ENCODE results near the gene IQCE.

DNA sequence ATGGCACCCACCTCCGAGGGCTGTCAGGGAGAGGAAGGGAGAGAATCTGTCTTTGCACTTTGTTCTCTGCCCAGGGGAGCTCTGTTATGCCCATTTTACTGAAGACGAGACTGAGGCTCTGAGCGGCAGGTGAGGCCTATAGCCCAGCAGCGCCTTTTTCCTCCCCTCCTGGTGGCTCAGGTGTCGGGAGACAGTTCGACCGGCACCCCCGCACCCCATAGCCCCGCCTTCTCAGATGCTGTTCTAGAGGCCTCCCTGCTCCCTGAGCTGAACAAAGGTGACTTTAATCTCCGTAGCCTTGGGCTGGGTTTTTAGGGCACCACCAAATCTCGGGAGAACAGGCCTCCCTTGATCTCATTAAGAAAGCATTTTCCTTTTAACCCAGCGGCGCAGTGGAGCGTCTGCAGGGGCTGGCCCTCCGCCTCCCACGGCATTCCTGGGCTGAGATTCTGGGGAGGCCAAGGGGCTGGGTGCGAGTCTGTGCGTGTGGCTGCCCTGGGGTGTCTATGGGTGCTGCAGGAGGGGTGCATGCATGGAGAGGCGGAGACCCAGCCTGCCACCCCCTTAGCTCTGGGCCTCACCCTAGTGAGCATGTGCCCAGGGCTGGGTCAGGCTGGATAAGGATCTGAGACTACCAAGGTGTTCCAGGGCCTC is 35.9 kb upstream of the IQCE start:
- TF ChIP-seq ZC3H10 (CRISPR knock-in tag; IDR thresholded peaks at IDR 0.05) (no peak), ZNF565 (CRISPR knock-in tag; conservative IDR thresholded peaks at IDR 0.05; ENCODE audit: low read depth) (no peak), PPARA (CRISPR knock-in tag; IDR thresholded peaks at IDR 0.05; ENCODE audit: borderline replicate concordance) (no peak), BACH2 (CRISPR knock-in tag; IDR thresholded peaks at IDR 0.05; ENCODE audit: borderline replicate concordance) (no peak), RARB (CRISPR knock-in tag; IDR thresholded peaks at IDR 0.05) (no peak), ZFP30 (CRISPR knock-in tag; IDR thresholded peaks at IDR 0.05) (no peak), ESRRG (CRISPR knock-in tag; IDR thresholded peaks at IDR 0.05) (no peak), OSR1 (CRISPR knock-in tag; IDR thresholded peaks at IDR 0.05) (no peak), ZFP3 (CRISPR knock-in tag; IDR thresholded peaks at IDR 0.05) (no peak), ZNF70 (CRISPR knock-in tag; IDR thresholded peaks at IDR 0.05) (no peak), SNAI2 (CRISPR knock-in tag; IDR thresholded peaks at IDR 0.05) (no peak), ZNF8 (CRISPR knock-in tag; IDR thresholded peaks at IDR 0.05) (no peak)
- TF ChIP-seq, protein P1, sequence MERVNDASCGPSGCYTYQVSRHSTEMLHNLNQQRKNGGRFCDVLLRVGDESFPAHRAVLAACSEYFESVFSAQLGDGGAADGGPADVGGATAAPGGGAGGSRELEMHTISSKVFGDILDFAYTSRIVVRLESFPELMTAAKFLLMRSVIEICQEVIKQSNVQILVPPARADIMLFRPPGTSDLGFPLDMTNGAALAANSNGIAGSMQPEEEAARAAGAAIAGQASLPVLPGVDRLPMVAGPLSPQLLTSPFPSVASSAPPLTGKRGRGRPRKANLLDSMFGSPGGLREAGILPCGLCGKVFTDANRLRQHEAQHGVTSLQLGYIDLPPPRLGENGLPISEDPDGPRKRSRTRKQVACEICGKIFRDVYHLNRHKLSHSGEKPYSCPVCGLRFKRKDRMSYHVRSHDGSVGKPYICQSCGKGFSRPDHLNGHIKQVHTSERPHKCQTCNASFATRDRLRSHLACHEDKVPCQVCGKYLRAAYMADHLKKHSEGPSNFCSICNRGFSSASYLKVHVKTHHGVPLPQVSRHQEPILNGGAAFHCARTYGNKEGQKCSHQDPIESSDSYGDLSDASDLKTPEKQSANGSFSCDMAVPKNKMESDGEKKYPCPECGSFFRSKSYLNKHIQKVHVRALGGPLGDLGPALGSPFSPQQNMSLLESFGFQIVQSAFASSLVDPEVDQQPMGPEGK (CRISPR knock-in tag; IDR thresholded peaks at IDR 0.05; ENCODE audit: borderline replicate concordance) = no peak
- TF ChIP-seq, protein P2, sequence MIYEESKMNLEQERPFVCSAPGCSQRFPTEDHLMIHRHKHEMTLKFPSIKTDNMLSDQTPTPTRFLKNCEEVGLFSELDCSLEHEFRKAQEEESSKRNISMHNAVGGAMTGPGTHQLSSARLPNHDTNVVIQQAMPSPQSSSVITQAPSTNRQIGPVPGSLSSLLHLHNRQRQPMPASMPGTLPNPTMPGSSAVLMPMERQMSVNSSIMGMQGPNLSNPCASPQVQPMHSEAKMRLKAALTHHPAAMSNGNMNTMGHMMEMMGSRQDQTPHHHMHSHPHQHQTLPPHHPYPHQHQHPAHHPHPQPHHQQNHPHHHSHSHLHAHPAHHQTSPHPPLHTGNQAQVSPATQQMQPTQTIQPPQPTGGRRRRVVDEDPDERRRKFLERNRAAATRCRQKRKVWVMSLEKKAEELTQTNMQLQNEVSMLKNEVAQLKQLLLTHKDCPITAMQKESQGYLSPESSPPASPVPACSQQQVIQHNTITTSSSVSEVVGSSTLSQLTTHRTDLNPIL (CRISPR knock-in tag; IDR thresholded peaks at IDR 0.05; ENCODE audit: low read depth) = no peak
